Keratinocyte (primary cell): ENCODE results near the gene ARHGEF25.

Source experiments
- CTCF ChIP-seq, 3 experiments: IDR thresholded peaks in 1 of 3; conservative IDR thresholded peaks in 1 of 3; optimal IDR thresholded peaks in 1 of 3; 2 replicates in 2 of 3; 3 replicates in 1 of 3; pipeline versions ENCODE3 to v1.5.1; 2011; ENCODE audit warnings: low read length in 3 of 3, mild to moderate bottlenecking in 3 of 3, moderate library complexity in 2 of 3, control low read depth in 1 of 3, inconsistent platforms in 1 of 3; ENCODE audit not compliant: insufficient read depth in 2 of 3; ENCODE audit errors: extremely low read depth in 1 of 3
- EZH2 ChIP-seq: IDR thresholded peaks from one replicate; pipeline ENCODE4 v1.6.1; 2012; ENCODE audit warnings: inconsistent platforms, mild to moderate bottlenecking, low read length, moderate library complexity

GRCh38 chr12:57617942-57618341 is 6.7 kb downstream of the ARHGEF25 start:
- TF ChIP-seq CTCF (optimal IDR thresholded peaks at IDR 0.05 in 1 of 3, IDR thresholded peaks at IDR 0.05 in 1 of 3, conservative IDR thresholded peaks at IDR 0.05 in 1 of 3; ENCODE audit: extremely low read depth in 1 of 3, insufficient read depth in 2 of 3, low read length in 3 of 3) (no peak), EZH2 (no peak)
